Activated CD8-positive, alpha-beta memory T cell treated with anti-CD3 and anti-CD28 coated beads, Interleukin-2, amount 50 U/mL, for 4 hours (primary cell): ENCODE results near the gene IP6K1.
"Not testable (repeated sequence)": the region's sequence is repeated elsewhere in the genome, so short reads cannot be mapped to it uniquely, and the experiment has no call there.

Source experiments
- DNase-seq: peaks from one replicate; pipeline ENCODE4 v3.0.0-alpha.2; 2020

The IP6K1 gene

DNA sequence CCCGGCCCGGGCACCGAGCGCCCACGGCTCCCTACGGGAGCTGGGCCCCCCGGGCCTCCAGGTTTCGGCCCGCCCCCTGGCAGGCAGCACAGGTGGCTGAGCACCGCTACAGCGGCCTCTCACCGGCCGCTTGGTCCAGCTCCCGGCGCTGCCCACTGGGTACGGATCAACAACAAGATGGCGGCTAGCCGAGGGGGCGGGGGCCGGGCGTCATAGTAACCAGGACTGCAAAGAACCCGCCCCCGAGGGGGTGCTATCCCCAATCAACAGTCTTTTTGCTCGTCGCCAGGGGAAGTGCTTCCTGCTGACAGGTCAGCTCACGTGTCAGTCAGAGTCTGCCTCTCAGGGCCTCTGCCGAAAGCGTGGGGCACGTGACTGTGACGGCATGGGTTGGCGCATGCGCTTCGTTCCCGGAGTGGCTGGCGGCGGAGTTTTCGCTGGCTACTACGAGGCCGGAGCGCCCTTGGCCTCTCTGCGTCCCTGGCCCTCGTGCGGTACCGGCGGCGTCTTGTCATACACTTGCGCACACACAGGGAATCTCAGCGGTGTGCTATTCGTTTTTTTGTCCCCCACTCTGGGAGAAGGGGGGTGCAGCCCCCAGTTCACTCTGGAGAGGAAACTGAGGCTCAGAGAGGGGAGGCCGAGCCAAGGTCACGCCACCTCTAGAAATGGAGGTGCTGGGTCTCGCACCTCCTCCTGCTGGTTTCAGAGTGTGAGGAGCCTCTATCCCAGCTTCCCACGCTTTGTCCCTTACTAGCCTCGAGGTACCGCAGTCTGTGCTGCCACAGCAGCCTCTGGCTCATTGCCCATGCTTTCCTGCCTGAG, at the start of gene IP6K1:
Gene IP6K1, minus strand, starts transcription at position 186 of the 825 bp plus-strand sequence. CDS start 38,502 bp downstream, outside the sequence.
- peak; percentile 99 for DNase-seq

DNA sequence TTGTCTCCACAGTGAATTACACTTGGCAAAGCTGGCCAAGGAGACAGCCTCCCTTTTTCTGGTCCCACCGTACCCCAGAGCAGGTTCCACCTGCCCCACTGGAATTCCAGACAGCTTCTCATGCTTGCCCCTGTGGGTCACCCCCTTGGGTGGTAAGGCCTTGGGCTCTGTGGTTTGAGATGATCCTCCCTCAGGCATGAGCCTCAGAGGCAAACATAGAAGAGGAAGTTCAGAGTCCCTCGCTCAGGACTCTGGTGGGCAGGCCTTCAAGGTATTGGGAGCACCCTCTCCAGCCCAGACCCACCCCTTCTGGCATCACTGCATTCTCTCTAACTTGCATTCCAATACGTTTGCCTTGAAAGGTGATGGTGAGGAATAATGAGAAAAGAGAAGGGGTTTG, 45.0 kb upstream of the IP6K1 start:
- DNase-seq = no peak

DNA sequence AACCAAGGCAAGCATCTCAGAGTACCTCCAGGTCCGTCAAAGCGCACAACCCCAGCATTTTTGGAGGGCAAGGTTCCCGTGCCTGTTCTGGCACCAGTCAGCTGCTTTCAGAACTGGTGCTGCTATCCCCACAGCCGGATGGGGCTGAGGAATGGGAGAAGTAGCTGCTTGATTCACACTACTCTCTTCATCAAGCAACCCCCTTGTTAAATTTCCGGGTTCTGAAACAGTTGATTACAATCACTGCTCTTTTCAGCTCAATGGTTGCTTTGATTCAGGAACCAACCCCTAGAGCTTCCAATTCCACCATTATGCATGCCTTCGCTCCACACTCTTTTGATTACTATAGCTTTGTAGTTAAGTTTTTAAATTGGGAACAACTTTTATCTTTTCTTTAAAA, 39.7 kb upstream of the IP6K1 start:
- no peak for DNase-seq

DNA sequence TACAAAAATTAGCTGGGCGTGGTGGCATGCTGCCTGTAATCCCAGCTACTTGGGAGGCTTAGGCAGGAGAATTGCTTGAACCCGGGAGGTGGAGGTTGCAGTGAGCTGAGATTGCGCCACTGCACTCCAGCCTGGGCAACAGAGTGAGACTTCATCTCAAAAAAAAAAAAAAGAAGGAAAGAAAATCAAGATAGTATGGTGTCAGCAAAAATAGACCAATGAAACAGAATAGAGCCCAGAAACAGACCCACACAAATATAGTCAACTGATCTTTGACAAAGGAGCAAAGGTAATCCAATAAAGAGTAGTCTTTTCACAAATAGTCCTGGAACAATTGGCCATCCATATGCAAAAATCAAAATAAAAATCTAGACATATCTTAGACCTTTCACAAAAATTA, 36.8 kb upstream of the IP6K1 start:
- not testable (repeated sequence) for DNase-seq

DNA sequence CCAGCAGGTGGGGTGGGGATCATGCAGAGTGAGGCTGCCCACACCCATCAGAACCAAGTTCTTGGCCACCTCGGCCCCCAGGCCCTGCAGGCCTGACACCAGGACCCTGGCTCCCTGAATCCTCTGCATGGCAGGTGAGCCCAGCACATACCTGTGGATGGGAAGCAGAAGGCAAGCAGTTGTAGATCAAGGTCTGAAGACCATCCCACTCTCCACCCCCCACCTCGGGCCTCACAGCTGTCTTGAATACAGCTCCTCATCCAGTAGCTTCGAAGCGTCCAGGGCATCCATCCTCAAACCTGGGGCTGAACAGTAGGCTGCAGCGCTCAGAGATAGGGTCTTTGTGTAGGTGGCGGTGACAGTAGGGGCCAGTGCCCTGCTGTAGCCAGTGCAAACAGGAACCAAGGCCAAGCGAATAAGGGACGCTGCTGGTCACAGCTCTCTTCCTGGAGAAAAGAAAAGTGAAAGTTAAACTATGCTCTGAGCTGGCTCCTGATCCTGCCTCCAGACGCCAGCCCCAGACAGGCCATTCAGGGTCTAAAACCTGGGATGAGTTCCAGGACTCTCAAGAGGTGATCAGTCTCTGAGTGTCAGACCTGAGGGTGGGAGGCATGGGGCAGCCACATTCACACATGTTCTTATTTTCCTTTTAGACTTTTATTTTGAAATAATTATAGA, 27.3 kb upstream of the IP6K1 start, which contains the start of gene UBA7:
Gene UBA7, minus strand, starts transcription at position 457 of the 678 bp plus-strand sequence. Its CDS starts 166 bp downstream, at position 291.
- no peak for DNase-seq

DNA sequence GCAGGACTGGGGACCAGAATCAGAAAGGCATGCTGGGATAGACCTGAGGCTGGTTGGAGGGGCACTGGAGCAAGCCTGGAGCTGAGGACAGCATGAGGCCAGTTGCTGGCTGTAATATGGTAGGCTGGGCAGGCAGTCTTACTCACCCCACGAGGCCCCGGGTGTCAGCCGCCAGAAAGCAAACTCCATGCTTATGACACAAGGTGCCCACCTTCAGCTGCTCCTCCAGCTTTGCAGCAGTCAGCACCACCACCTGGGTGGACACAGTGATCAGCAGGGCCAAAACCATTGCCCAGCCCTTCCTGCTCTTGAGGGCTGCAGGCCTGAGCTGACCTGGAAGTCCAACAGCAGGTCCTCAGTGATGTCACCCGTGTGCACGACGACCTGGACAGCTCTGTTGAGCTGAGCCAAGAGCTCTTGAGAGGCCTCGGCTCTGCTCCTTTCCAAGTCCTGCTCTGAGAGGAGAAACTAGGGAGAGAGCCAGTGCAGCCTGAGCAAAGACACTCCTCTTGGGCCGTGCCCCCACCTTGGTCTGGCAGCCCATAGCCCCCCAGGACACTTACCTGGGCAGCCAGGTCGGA, 26.7 kb upstream of the IP6K1 start:
- no peak for DNase-seq

DNA sequence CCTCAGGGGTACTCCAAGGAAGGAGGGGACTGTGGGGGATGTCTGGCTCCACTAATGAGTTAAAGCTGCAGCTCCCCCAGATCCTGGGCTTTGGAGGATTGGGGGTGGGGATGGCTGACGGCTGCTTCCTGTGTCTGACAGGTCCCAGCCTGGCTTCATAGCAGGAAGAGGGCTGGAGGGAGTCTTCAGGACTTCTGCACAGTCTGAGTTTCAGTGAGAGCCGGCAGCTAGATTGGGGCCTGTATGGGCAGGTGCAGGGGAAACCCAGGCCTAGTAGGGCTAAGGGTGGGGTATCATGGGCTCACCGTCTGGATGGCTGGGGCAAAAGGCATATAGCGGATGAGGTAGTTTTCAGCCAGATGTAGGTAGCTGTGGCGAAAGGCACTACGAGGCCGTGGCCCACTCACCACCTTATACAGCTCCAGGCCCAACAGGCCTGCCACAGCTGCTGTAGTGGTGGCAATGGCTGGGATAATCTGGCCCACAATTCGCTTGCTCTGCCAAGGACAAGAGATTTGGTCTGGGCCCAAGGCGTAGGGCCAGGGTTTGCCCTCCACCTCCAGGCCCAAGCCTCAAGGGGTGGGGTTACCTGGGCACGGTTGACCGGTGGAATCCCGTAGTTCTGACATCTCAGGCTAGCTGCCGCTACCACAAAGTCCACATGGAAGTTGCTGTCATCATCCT, 21.2 kb upstream of the IP6K1 start:
- DNase-seq = no peak

DNA sequence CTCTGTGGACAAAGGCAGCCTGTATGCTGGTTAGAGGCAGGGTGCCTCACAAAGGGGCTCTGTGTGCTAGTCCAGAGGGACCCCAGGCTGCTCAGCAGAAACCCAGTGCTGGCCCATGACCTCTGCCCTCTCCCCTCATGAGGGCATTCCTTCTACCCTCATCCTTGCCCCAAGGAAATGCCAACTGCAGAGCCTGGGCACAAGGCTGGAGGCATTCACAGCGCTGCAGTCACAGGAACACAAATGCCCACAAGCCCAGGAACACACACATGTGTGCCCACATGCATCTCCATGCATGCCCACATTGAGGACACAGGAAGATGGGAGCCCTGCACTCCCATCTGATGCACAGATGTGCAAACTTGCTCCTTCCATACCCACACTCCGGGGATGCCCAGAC, 20.5 kb upstream of the IP6K1 start:
- no peak for DNase-seq

DNA sequence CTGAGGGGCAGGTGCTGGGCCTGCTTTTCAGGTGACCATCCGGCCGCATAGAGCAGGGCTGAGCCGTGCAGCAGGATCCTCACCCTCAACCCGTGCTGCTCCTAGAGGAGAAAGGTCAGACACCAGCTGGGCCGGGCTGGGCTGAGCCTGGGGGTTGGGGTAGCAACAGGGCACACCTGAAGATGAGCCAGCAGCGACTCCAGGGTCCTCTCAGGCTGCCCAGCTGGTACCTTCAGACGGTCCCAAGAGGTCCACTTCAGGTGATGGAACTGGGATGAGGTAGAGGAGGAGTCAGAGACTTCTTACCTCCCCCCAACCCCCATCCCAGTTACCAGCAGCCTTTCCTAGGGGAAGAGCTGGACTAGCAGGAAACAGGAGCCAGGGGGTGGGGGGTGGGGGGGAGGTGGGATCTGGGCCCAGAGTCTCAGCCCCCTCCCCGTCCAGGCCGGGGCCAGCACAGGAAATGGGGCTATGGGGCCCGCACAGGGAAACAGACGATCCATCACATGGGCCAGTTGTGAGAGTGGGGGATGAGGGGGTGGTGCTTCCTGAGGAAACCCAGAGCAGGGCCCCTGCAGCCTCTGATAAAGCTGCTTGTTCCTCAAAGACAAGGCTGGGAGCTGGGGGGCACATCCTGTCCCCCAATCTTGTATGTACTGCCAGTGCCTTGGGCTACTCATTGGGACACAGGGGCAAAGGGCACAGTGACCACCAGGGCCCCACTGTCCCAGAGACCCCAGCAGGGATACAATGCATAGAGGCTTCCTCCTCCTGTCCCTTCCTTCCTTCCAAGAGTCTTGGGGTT, 19.8 kb upstream of the IP6K1 start:
- no peak for DNase-seq

DNA sequence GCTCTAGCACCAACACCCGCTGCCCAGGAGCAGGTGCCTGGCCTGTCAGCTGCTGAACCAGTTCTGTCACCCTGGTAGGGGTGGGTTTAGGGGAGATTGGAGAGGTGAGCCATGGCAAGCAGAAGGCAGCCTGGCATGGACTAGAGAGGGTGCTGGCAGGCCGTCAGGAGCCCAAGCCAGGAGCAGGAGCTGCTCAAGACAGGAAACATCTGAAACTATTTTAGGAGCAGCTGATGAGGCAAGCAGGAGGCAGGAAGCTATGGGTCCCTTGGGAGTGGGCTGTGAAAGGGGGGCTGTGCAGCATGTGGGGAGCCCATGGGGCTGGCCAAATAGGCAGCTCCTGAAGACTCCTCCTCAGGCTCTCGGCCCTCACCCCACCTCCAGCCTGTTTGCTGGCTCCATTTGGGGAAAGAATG, 19.0 kb upstream of the IP6K1 start:
- DNase-seq = no peak

DNA sequence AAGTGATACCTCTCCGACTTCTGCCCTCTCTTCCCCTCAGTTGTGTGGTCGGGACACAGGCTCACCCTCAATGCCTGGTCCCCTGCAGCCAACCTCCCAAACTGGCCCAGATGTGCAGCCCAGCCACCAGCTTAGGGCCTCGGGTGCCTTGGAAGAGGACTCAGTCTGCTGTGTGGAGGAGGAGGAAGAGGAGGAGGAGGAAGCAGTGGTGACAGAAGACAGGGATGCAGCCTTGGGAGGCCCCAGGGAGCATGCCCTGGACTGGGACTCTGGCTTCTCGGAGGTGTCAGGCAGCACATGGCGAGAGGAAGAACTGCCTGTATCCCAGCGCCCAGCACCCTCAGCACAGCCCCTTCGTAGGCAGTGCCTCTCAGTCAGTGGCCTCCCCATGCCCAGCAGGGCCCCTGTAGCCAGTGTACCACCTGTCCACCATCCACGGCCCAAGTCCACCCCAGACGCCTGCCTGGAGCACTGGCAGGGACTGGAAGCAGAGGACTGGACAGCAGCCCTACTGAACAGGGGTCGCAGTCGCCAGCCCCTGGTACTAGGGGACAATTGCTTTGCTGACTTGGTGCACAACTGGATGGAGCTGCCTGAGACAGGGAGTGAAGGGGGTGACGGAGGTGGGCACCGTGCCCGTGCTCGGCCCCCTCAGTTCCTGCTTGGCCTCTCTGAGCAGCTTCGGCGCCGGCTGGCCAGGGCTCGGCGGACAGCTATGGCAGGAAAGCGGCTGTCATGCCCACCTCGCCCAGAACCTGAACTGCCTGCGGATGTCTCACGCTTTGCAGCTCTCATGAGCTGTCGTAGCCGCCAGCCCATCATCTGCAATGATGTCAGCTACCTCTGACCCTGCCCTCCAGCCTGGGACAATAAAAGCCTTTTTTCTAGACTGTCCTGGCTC, 18.0 kb upstream of the IP6K1 start:
- DNase-seq = no peak

DNA sequence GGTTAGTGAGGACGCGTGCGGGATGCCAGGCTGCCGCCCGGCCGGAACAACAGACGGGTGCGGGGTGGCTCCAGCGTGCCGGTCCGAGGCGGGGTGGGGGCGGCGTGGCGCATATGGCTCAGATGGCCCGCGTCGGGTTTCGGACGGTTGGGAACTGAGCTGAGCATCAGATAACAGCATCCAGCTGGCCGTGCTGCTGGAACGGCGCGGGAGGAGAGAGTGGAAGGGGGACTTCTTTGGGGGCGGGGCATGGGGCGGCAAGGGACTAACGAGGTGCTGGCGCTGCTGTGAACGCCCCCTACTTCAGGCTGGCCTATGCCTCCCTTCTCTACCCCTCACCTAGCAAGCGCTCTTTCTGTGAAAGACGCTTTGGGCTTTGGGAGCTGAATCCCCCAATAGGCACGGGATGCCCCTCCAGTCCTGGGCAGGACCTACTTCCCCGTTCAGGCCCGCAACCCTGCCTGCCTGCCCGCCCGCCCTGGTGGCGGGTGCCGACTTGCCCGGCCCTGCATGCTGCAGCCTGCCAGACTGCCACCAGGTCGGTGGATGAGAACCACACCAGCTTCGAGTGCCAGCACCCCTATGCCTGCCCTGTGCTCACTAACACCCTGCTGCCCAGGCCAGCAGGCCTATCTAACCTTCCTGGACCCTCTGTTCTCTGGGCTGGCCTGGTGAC, 17.3 kb upstream of the IP6K1 start:
- DNase-seq = peak; percentile 49

DNA sequence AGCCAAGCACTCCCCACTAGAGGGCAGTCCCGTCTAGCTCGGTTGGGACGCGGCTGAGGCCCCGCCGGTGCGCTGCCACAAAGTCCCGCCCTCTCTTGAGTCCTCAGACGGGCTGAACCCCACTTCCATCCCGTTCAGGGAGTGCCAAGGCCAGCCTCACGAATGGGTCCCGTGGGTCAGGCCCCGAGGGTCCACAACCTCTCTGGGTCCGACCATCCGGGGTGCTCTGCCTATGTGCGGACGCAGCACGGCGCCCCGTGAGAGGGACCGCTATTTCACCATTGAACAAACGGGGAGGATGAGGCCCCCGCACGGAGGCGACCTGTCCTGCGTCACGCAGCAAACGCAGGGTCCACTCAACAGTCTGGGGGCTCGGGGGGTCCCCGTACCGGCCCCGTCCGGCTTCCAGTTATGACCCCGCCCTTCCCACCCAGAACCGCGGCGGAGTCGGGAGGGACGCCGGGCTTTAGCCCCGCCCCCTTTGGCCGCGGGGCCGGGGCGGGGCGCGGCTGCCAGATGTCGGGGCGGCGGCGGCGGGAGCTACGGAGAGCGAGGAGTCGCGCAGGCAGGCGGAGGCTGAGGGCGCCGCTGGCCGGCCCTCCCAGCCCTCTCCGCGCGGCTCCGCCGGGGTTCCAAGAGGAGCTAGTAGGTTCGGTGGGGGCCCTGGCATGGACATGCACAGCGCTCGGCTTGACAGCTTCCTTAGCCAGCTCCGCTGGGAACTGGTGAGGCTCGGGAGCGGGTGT, 16.6 kb upstream of the IP6K1 start, which contains the start of gene INKA1:
Gene INKA1, plus strand, starts transcription at position 543 of the 746 bp plus-strand sequence. Its CDS starts 132 bp downstream, at position 675.
- DNase-seq = peak; percentile 88

DNA sequence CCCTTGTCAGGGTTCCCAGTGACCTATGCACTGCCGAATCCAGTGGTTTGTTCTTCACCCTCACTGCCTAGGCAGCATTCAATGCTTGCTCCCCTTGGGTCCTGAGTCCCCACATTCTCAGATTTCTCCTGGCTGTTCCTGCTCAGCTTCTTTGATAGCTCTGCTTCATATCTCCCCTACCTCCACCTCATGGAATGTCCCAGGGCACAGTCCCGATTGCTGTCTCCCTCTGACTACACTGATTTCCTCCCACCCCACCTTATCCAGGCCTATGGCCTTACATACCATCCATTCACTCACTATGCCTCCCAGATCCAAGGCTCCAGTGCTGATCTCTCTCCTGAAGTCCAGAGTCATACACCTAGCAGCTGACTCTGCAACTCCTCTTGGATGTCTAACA, 14.8 kb upstream of the IP6K1 start:
- no peak for DNase-seq

DNA sequence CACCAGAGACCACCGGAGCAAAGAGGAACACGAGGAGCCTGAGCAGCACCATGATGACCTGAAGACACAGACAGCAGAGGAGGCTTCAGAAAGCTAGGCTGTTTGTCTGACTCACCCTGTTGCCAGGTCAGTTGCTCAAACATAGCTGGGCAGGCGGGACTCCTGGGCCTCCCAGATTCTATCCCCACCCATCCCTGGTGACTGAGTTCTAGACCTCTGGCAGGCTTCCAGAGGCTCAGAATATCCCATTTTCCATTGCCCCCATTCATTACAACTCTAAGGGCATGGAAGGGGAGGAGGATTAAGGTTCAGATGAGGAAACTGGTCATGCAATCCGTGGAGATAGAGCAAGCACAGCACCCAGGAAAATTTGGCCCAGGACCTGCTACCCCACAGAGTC, 13.4 kb upstream of the IP6K1 start, which contains the start of gene CDHR4:
Gene CDHR4, minus strand, starts transcription at position 113 of the 400 bp plus-strand sequence. Its CDS starts 61 bp downstream, at position 52.
- no peak for DNase-seq

DNA sequence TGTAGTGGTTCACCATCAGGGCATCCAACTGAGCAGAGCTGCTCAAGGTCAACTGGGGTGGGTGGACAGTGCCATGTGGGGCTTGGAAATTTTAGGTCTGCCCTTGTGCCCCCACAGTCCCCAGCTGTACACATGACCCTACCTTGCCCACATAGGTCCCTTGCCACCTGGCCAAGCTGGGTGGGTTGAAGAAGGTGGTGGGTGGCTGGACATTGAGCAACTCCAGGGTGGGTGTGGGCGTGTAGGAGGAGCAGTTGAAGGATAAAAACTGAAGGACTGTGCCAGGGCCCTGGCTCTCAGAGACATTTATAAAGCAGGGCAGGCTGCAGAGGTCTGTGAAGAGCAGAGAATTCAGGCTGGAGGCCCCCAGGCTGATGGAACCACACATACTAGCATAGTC, 12.8 kb upstream of the IP6K1 start:
- DNase-seq = no peak

DNA sequence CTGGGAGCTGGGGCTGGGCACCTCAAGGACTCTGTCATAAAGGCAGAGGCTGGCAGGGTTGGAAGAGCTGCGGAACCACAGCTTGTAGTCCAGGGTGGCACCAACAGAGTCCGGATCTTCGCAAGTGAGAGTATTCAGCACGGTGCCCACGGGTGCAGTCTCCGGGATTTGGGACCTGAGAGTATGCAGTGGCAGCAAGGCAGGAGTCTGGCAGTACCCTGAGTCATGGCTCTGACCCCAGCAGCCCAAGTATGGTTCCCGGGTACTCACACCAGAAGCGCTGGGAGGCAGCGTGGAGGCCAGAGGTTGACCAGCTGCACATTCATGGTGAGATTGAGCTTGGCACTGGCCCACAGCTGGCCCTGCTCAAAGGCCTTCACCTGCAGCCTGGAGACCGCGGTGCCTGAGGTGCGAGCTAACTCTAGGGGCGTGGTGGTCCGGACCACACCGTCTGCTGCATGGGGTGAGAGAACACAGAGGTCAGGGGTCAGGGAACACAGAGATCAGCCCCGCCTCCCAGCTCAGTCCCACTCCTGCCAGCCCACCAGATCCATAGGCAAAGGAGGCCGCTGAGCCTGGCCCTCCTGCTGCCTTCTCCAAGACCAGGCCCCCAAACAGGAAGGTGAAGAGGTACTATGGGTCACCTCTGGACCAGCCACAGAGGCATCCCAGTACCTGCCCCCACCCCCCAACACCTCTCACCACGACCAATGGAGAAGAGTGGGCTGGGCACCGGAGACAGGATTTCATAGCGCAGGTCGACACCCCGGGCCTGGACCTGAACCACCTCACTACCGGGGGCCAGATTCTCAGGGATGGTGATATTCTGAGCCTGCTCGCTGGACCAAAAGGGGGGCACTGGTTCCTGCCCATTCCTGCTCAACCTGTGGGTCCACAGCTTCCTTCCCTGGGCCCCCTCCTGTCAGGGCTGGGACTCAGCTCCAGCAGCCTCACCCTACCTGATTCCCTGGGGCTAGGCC, 8.9 kb upstream of the IP6K1 start:
- DNase-seq = no peak

DNA sequence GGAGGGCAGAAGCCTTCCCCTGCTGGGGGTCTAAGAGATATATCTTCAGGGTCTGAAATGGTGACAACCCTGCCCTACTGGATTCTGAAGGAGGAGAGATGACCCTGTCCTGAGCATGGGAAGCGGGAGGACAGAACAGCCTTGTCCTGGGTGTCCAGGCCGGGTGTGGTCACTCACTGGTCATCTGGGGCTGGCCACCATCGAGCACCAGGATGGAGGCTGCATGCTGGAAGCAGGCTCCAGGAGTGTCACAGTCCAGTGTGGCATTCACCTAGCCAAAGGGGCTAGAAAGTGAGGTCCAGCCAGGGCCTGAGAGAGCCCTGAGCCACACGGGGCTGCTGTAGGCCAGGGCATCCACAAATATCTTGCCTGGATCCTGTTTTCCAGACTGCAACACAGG, 8.1 kb upstream of the IP6K1 start:
- no peak for DNase-seq
